T-helper 2 cell treated with Interferon-gamma antibody and Interleukin-4, amounts not matched to agents 5 μg/mL and 100 μg/mL, for 36 hours (primary cell): ENCODE measurements around the gene COL17A1.

ENCODE experiments used
- DNase-seq: peaks from one replicate; pipeline ENCODE4 v3.0.0; 2021; ENCODE audit warnings: low spot score
- H3K27ac Mint-ChIP-seq: one replicate; pipeline ENCODE4 v1.8.0; 2021; ENCODE audit warnings: mild to moderate bottlenecking, mixed read lengths
- H3K27me3 Mint-ChIP-seq: one replicate; pipeline ENCODE4 v1.8.0; 2021; ENCODE audit warnings: low read depth, mixed read lengths
- H3K36me3 Mint-ChIP-seq: one replicate; pipeline ENCODE4 v1.8.0; 2021; ENCODE audit warnings: low read depth, mixed read lengths
- H3K4me1 Mint-ChIP-seq: one replicate; pipeline ENCODE4 v1.8.0; 2021; ENCODE audit warnings: low read depth, mixed read lengths
- H3K4me3 Mint-ChIP-seq: one replicate; pipeline ENCODE4 v1.8.0; 2022; ENCODE audit warnings: mild to moderate bottlenecking, moderate library complexity, mixed read lengths
- H3K9me3 Mint-ChIP-seq: one replicate; pipeline ENCODE4 v1.8.0; 2021; ENCODE audit warnings: mixed read lengths

Gene COL17A1

GRCh38 chr10:104028823-104029520, 56.7 kb downstream of the COL17A1 start:
- H3K36me3 Mint-ChIP-seq, result peaks cover 26% of the 10 kb centered on the region
- no peak overlapping the region for H3K4me3 Mint-ChIP-seq
- H3K27ac Mint-ChIP-seq, result no peak overlapping the region
- no peak for DNase-seq
- no peaks in the 10 kb centered on the region for H3K27me3 Mint-ChIP-seq
- H3K4me1 Mint-ChIP-seq, result no peaks in the 10 kb centered on the region
- no peaks in the 10 kb centered on the region for H3K9me3 Mint-ChIP-seq

GRCh38 chr10:104028146-104028545, 57.5 kb downstream of the COL17A1 start:
- peak; percentile 3 for DNase-seq
- H3K9me3 Mint-ChIP-seq, result no peaks in the 10 kb centered on the region
- H3K36me3 Mint-ChIP-seq, result peaks cover 33% of the 10 kb centered on the region
- peaks cover under 1% of the 10 kb centered on the region for H3K4me1 Mint-ChIP-seq
- H3K27me3 Mint-ChIP-seq, result no peaks in the 10 kb centered on the region
- H3K27ac Mint-ChIP-seq, result no peak overlapping the region
- H3K4me3 Mint-ChIP-seq, result no peak overlapping the region

- Mint-ChIP-seq H3K9me3 (no peaks in the 10 kb centered on the region), H3K27me3 (no peaks in the 10 kb centered on the region), H3K4me1 (peaks cover 2% of the 10 kb centered on the region), H3K27ac (no peak overlapping the region), H3K4me3 (no peak overlapping the region), H3K36me3 (peaks cover 44% of the 10 kb centered on the region)
- no peak for DNase-seq
These were observed 58.9 kb downstream of the COL17A1 start for GRCh38 chr10:104026762-104027161.

- DNase-seq, result no peak
- H3K36me3 Mint-ChIP-seq, result peaks cover 52% of the 10 kb centered on the region
- H3K4me1 Mint-ChIP-seq, result peaks cover 2% of the 10 kb centered on the region
- no peak overlapping the region for H3K4me3 Mint-ChIP-seq
- H3K27ac Mint-ChIP-seq, result no peak overlapping the region
- no peaks in the 10 kb centered on the region for H3K27me3 Mint-ChIP-seq
- H3K9me3 Mint-ChIP-seq, result no peaks in the 10 kb centered on the region
These were observed 60.2 kb downstream of the COL17A1 start for GRCh38 chr10:104025524-104025923.

- H3K27ac Mint-ChIP-seq, result no peak overlapping the region
- peaks cover 10% of the 10 kb centered on the region for H3K4me1 Mint-ChIP-seq
- no peak for DNase-seq
- no peaks in the 10 kb centered on the region for H3K9me3 Mint-ChIP-seq
- H3K27me3 Mint-ChIP-seq, result no peaks in the 10 kb centered on the region
- H3K36me3 Mint-ChIP-seq, result peaks cover 67% of the 10 kb centered on the region
- H3K4me3 Mint-ChIP-seq, result no peak overlapping the region
These were observed 63.7 kb downstream of the COL17A1 start for GRCh38 chr10:104022026-104022425.

- Mint-ChIP-seq H3K36me3 (peaks cover 67% of the 10 kb centered on the region), H3K27ac (no peak overlapping the region), H3K4me1 (peaks cover 14% of the 10 kb centered on the region), H3K9me3 (no peaks in the 10 kb centered on the region), H3K4me3 (no peak overlapping the region), H3K27me3 (no peaks in the 10 kb centered on the region)
- DNase-seq, result no peak
These were observed 64.4 kb downstream of the COL17A1 start for GRCh38 chr10:104021246-104021645.

GRCh38 chr10:104020020-104020419, 65.7 kb downstream of the COL17A1 start:
- peaks cover 60% of the 10 kb centered on the region for H3K36me3 Mint-ChIP-seq
- DNase-seq, result no peak
- no peaks in the 10 kb centered on the region for H3K9me3 Mint-ChIP-seq
- H3K27me3 Mint-ChIP-seq, result no peaks in the 10 kb centered on the region
- no peak overlapping the region for H3K27ac Mint-ChIP-seq
- no peak overlapping the region for H3K4me3 Mint-ChIP-seq
- peaks cover 14% of the 10 kb centered on the region for H3K4me1 Mint-ChIP-seq

- no peaks in the 10 kb centered on the region for H3K27me3 Mint-ChIP-seq
These were observed 67.2 kb downstream of the COL17A1 start for GRCh38 chr10:104018471-104018870.

GRCh38 chr10:104016661-104017060, 69.0 kb downstream of the COL17A1 start:
- Mint-ChIP-seq H3K27ac (no peak overlapping the region), H3K27me3 (no peaks in the 10 kb centered on the region), H3K9me3 (no peaks in the 10 kb centered on the region), H3K36me3 (peaks cover 45% of the 10 kb centered on the region), H3K4me3 (no peak overlapping the region), H3K4me1 (peaks cover 12% of the 10 kb centered on the region)
- no peak for DNase-seq

More at GRCh38 chr10:104018471-104018870, 67.2 kb downstream of the COL17A1 start:
- H3K9me3 Mint-ChIP-seq, result no peaks in the 10 kb centered on the region
- no peak overlapping the region for H3K4me3 Mint-ChIP-seq
- no peak overlapping the region for H3K27ac Mint-ChIP-seq
- DNase-seq, result no peak
- peaks cover 14% of the 10 kb centered on the region for H3K4me1 Mint-ChIP-seq
- peaks cover 51% of the 10 kb centered on the region for H3K36me3 Mint-ChIP-seq

- Mint-ChIP-seq H3K9me3 (no peaks in the 10 kb centered on the region), H3K36me3 (peaks cover 28% of the 10 kb centered on the region), H3K27ac (no peak overlapping the region), H3K4me1 (peaks cover 6% of the 10 kb centered on the region), H3K27me3 (no peaks in the 10 kb centered on the region), H3K4me3 (no peak overlapping the region)
- DNase-seq, result no peak
These were observed 71.5 kb downstream of the COL17A1 start for GRCh38 chr10:104014176-104014575.

GRCh38 chr10:104013489-104013888, 72.2 kb downstream of the COL17A1 start:
- H3K4me1 Mint-ChIP-seq, result peaks cover 6% of the 10 kb centered on the region
- H3K36me3 Mint-ChIP-seq, result peaks cover 26% of the 10 kb centered on the region
- H3K27me3 Mint-ChIP-seq, result no peaks in the 10 kb centered on the region
- no peak overlapping the region for H3K27ac Mint-ChIP-seq
- no peak overlapping the region for H3K4me3 Mint-ChIP-seq
- DNase-seq, result no peak
- no peaks in the 10 kb centered on the region for H3K9me3 Mint-ChIP-seq

- H3K27ac Mint-ChIP-seq, result no peak overlapping the region
- DNase-seq, result no peak
- H3K27me3 Mint-ChIP-seq, result no peaks in the 10 kb centered on the region
- peaks cover 3% of the 10 kb centered on the region for H3K4me1 Mint-ChIP-seq
- no peaks in the 10 kb centered on the region for H3K9me3 Mint-ChIP-seq
- H3K4me3 Mint-ChIP-seq, result no peak overlapping the region
- peaks cover 23% of the 10 kb centered on the region for H3K36me3 Mint-ChIP-seq
These were observed 73.8 kb downstream of the COL17A1 start for GRCh38 chr10:104011904-104012303.

GRCh38 chr10:104005172-104005863, 80.4 kb downstream of the COL17A1 start:
- DNase-seq, result no peak
- Mint-ChIP-seq H3K27ac (no peak overlapping the region), H3K27me3 (no peaks in the 10 kb centered on the region), H3K4me1 (peaks cover 5% of the 10 kb centered on the region), H3K4me3 (no peak overlapping the region), H3K9me3 (no peaks in the 10 kb centered on the region), H3K36me3 (peaks cover 45% of the 10 kb centered on the region)

GRCh38 chr10:104002911-104003310, 82.8 kb downstream of the COL17A1 start:
- peaks cover 5% of the 10 kb centered on the region for H3K4me1 Mint-ChIP-seq
- no peak overlapping the region for H3K4me3 Mint-ChIP-seq
- H3K36me3 Mint-ChIP-seq, result peaks cover 49% of the 10 kb centered on the region
- H3K27ac Mint-ChIP-seq, result no peak overlapping the region
- no peak for DNase-seq
- H3K9me3 Mint-ChIP-seq, result no peaks in the 10 kb centered on the region
- no peaks in the 10 kb centered on the region for H3K27me3 Mint-ChIP-seq
